Astrocyte (in vitro differentiated cells and primary cell): ENCODE data around the gene MIA. TPM values are rescaled to one million over a fixed set of nuclear protein-coding genes. Genes with fewer than 3 reads are reported as not detected.

Experiments used
- DNase-seq: peaks from one replicate; pipeline ENCODE4 v3.0.0-alpha.2; 2010; ENCODE audit warnings: low read depth
- FAIRE-seq: peaks from 2 replicates; lab custom pipeline; 2011; peaks lifted over from hg19 to GRCh38; lab: Jason Lieb, UNC
- H2AFZ ChIP-seq: 2 replicates; pipeline ENCODE4 v1.6.0; 2012; ENCODE audit warnings: low read depth, low read length, inconsistent platforms
- H3K27ac ChIP-seq: 2 replicates; pipeline ENCODE4 v1.5.1; 2011; ENCODE audit warnings: low read depth, low read length, inconsistent platforms
- H3K27me3 ChIP-seq: 2 replicates; pipeline ENCODE4 v1.6.0; 2011; ENCODE audit warnings: low read length, inconsistent platforms; ENCODE audit not compliant: insufficient read depth
- H3K36me3 ChIP-seq: 2 replicates; pipeline ENCODE4 v1.5.1; 2011; ENCODE audit warnings: low read length, inconsistent platforms; ENCODE audit not compliant: insufficient read depth
- H3K4me1 ChIP-seq: 2 replicates; pipeline ENCODE4 v1.5.1; 2011; ENCODE audit warnings: low read length, inconsistent platforms; ENCODE audit not compliant: insufficient read depth
- H3K4me2 ChIP-seq: 2 replicates; pipeline ENCODE4 v1.6.0; 2012; ENCODE audit warnings: low read length, inconsistent platforms
- H3K4me3 ChIP-seq: 2 replicates; pipeline ENCODE4 v1.5.1; 2011; ENCODE audit warnings: low read depth, mild to moderate bottlenecking, low read length, inconsistent platforms; ENCODE audit not compliant: insufficient read depth
- H3K79me2 ChIP-seq: 2 replicates; pipeline ENCODE4 v1.6.0; 2012; ENCODE audit warnings: mild to moderate bottlenecking, low read length, inconsistent platforms; ENCODE audit not compliant: insufficient read depth
- H3K9ac ChIP-seq: 2 replicates; pipeline ENCODE4 v1.6.0; 2012; ENCODE audit warnings: mild to moderate bottlenecking, low read length, inconsistent platforms
- H3K9me3 ChIP-seq: 2 replicates; pipeline ENCODE4 v1.5.1; 2012; ENCODE audit warnings: low read depth, mild to moderate bottlenecking, low read length, inconsistent platforms; ENCODE audit not compliant: insufficient read depth
- H4K20me1 ChIP-seq: 2 replicates; pipeline ENCODE4 v1.6.0; 2012; ENCODE audit warnings: low read length, inconsistent platforms; ENCODE audit not compliant: insufficient read depth
- H3K27ac Mint-ChIP-seq: one replicate; pipeline ENCODE4 v1.8.0; 2021; ENCODE audit warnings: mild to moderate bottlenecking, mixed read lengths; ENCODE audit not compliant: unreplicated experiment
- H3K27me3 Mint-ChIP-seq: one replicate; pipeline ENCODE4 v1.8.0; 2021; ENCODE audit warnings: low read depth, mixed read lengths; ENCODE audit not compliant: unreplicated experiment
- H3K36me3 Mint-ChIP-seq: one replicate; pipeline ENCODE4 v1.8.0; 2021; ENCODE audit warnings: low read depth, mixed read lengths; ENCODE audit not compliant: unreplicated experiment
- H3K4me1 Mint-ChIP-seq: one replicate; pipeline ENCODE4 v1.8.0; 2021; ENCODE audit warnings: low read depth, mixed read lengths; ENCODE audit not compliant: unreplicated experiment
- H3K4me3 Mint-ChIP-seq: one replicate; pipeline ENCODE4 v1.8.0; 2021; ENCODE audit warnings: mild to moderate bottlenecking, moderate library complexity, mixed read lengths; ENCODE audit not compliant: unreplicated experiment
- H3K9me3 Mint-ChIP-seq: one replicate; pipeline ENCODE4 v1.8.0; 2021; ENCODE audit warnings: mild to moderate bottlenecking, mixed read lengths; ENCODE audit not compliant: unreplicated experiment
- CTCF ChIP-seq: IDR thresholded peaks from 2 replicates; pipeline ENCODE4 v1.5.1; 2011; ENCODE audit warnings: low read depth, mild to moderate bottlenecking, inconsistent platforms, low read length, moderate library complexity; ENCODE audit not compliant: insufficient read depth
- EZH2 ChIP-seq: IDR thresholded peaks from 2 replicates; pipeline ENCODE4 v1.6.1; 2012; ENCODE audit warnings: mild to moderate bottlenecking, low read length, inconsistent platforms; ENCODE audit not compliant: insufficient read depth
- total RNA-seq: library from RNA; stranded (reverse); gene quantifications from 2 replicates; pipeline ENCODE4 v1.2.1, GENCODE V29; 2021

The MIA gene
- total RNA-seq, 1 donor from 2014 or later, result 2.5 TPM

- Histone ChIP-seq H3K4me3 (peak overlapping the region; percentile 81), H3K79me2 (no peaks in the 10 kb centered on the region), H2AFZ (peak overlapping the region; percentile 93), H3K9me3 (no peaks in the 10 kb centered on the region), H3K4me2 (peak overlapping the region; percentile 99), H3K27ac (peak overlapping the region; percentile 86), H3K9ac (peak overlapping the region; percentile 91), H3K4me1 (peaks cover 22% of the 10 kb centered on the region), H4K20me1 (peaks cover 2% of the 10 kb centered on the region), H3K36me3 (no peaks in the 10 kb centered on the region), H3K27me3 (no peaks in the 10 kb centered on the region)
- Mint-ChIP-seq H3K27ac (peak overlapping the region; percentile 98), H3K4me3 (peak overlapping the region; percentile 89), H3K4me1 (peaks cover 10% of the 10 kb centered on the region), H3K27me3 (no peaks in the 10 kb centered on the region), H3K36me3 (peaks cover 5% of the 10 kb centered on the region), H3K9me3 (no peaks in the 10 kb centered on the region)
- FAIRE-seq, result no peak
- DNase-seq, result peak; percentile 22
- TF ChIP-seq EZH2 (no peak), CTCF (no peak)
These were observed 3.5 kb downstream of the MIA start for GRCh38 chr19:40778706-40779284.

GRCh38 chr19:40780582-40780981 is 5.3 kb downstream of the MIA start:
- H3K4me1 Mint-ChIP-seq, result peaks cover 2% of the 10 kb centered on the region
- Histone ChIP-seq H3K9ac (no peak overlapping the region), H3K36me3 (no peaks in the 10 kb centered on the region), H3K27ac (no peak overlapping the region), H3K4me1 (peaks cover 12% of the 10 kb centered on the region), H3K9me3 (no peaks in the 10 kb centered on the region), H3K4me2 (no peak overlapping the region), H4K20me1 (peaks cover 2% of the 10 kb centered on the region), H3K79me2 (no peaks in the 10 kb centered on the region), H2AFZ (no peak overlapping the region), H3K27me3 (no peaks in the 10 kb centered on the region), H3K4me3 (no peak overlapping the region)
- no peak overlapping the region for H3K27ac Mint-ChIP-seq
- no peaks in the 10 kb centered on the region for H3K9me3 Mint-ChIP-seq
- no peak overlapping the region for H3K4me3 Mint-ChIP-seq
- peaks cover 4% of the 10 kb centered on the region for H3K36me3 Mint-ChIP-seq
- H3K27me3 Mint-ChIP-seq, result no peaks in the 10 kb centered on the region
- DNase-seq (no peak), FAIRE-seq (no peak)
- TF ChIP-seq EZH2 (no peak), CTCF (no peak)

- no peaks in the 10 kb centered on the region for H3K27me3 Mint-ChIP-seq
- H3K36me3 ChIP-seq, result no peaks in the 10 kb centered on the region
- peaks cover 2% of the 10 kb centered on the region for H4K20me1 ChIP-seq
- H3K9ac ChIP-seq, result no peak overlapping the region
- no peak overlapping the region for H3K4me3 Mint-ChIP-seq
- no peak overlapping the region for H3K4me2 ChIP-seq
- H3K4me3 ChIP-seq, result no peak overlapping the region
- no peak overlapping the region for H3K27ac Mint-ChIP-seq
- H3K79me2 ChIP-seq, result no peaks in the 10 kb centered on the region
- no peak overlapping the region for H2AFZ ChIP-seq
- FAIRE-seq (no peak), DNase-seq (no peak)
- no peaks in the 10 kb centered on the region for H3K27me3 ChIP-seq
- H3K4me1 ChIP-seq, result peaks cover 12% of the 10 kb centered on the region
- no peaks in the 10 kb centered on the region for H3K4me1 Mint-ChIP-seq
- no peaks in the 10 kb centered on the region for H3K9me3 ChIP-seq
- H3K9me3 Mint-ChIP-seq, result no peaks in the 10 kb centered on the region
- H3K36me3 Mint-ChIP-seq, result peaks cover 3% of the 10 kb centered on the region
- TF ChIP-seq CTCF, result no peak
- no peak for TF ChIP-seq EZH2
- H3K27ac ChIP-seq, result no peak overlapping the region
These were observed 5.8 kb downstream of the MIA start for GRCh38 chr19:40781140-40781539.
